GM10847 (cell line): ENCODE measurements around the gene CALML4.

ENCODE experiments used
- POLR2A ChIP-seq: IDR thresholded peaks from 2 replicates; pipeline ENCODE4 v1.6.1; 2011; ENCODE audit not compliant: insufficient read length; ENCODE audit errors: extremely low read depth

CALML4 gene

GRCh38 chr15:68143785-68144184 lies 61.3 kb downstream of the CALML4 start:
- no peak for TF ChIP-seq POLR2A

GRCh38 chr15:68143129-68143528 lies 62.0 kb downstream of the CALML4 start:
- TF ChIP-seq POLR2A = no peak
